ENCODE measurements around the gene ZNF827. TPM values are rescaled to one million over a fixed set of nuclear protein-coding genes. Genes with fewer than 3 reads are reported as not detected.

ZNF827 gene
- total RNA-seq, 4 donors from 2014 or later: 5.2 to 11.8 (median 7.1) TPM

- ATAC-seq (ENCODE audit: low FRiP score) (no peak), DNase-seq (ENCODE audit: low spot score) (no peak)
- no peak for TF ChIP-seq CTCF (IDR thresholded peaks at IDR 0.05)
These were observed 109.7 kb downstream of the ZNF827 start for GRCh38 chr4:145828802-145829485.

GRCh38 chr4:145827885-145828284 is 110.7 kb downstream of the ZNF827 start:
- no peak for DNase-seq (ENCODE audit: low spot score)

GRCh38 chr4:145825255-145825654 is 113.4 kb downstream of the ZNF827 start:
- DNase-seq (ENCODE audit: low spot score) (no peak), ATAC-seq (ENCODE audit: low FRiP score) (no peak)
- TF ChIP-seq CTCF (IDR thresholded peaks at IDR 0.05): no peak

More at GRCh38 chr4:145827885-145828284, 110.7 kb downstream of the ZNF827 start:
- no peak for TF ChIP-seq CTCF (IDR thresholded peaks at IDR 0.05)
- ATAC-seq (ENCODE audit: low FRiP score): no peak

- DNase-seq (ENCODE audit: low spot score) (no peak), ATAC-seq (ENCODE audit: low FRiP score) (no peak)
- TF ChIP-seq CTCF (IDR thresholded peaks at IDR 0.05): no peak
These were observed 114.2 kb downstream of the ZNF827 start for GRCh38 chr4:145824463-145824862.

GRCh38 chr4:145823743-145824142 is 114.9 kb downstream of the ZNF827 start:
- ATAC-seq (ENCODE audit: low FRiP score) (no peak), DNase-seq (ENCODE audit: low spot score) (no peak)
- no peak for TF ChIP-seq CTCF (IDR thresholded peaks at IDR 0.05)

GRCh38 chr4:145822581-145822980 is 116.0 kb downstream of the ZNF827 start:
- no peak for DNase-seq (ENCODE audit: low spot score)
- TF ChIP-seq CTCF (IDR thresholded peaks at IDR 0.05): no peak
- ATAC-seq (ENCODE audit: low FRiP score): no peak

GRCh38 chr4:145822181-145822580 is 116.4 kb downstream of the ZNF827 start:
- no peak for TF ChIP-seq CTCF (IDR thresholded peaks at IDR 0.05)
- ATAC-seq (ENCODE audit: low FRiP score) (no peak), DNase-seq (ENCODE audit: low spot score) (no peak)

All from omental fat pad (tissue), 4 donors.